GM23338 (cell line): ENCODE results near the gene LAPTM5. TPM values are rescaled to one million over a fixed set of nuclear protein-coding genes. Genes with fewer than 3 reads are reported as not detected.

Experiments
- ATAC-seq: fragments of 200-7000 bp; cut with Tn5 transposase; 3 replicates; pipeline ENCODE4 v1.9.1; 2020
- DNase-seq: peaks from one replicate; pipeline ENCODE4 v3.0.0-alpha.2; 2015; ENCODE audit warnings: low spot score
- H2AFZ ChIP-seq: fragments of 200-600 bp; sonication (generic); 2 replicates; pipeline ENCODE4 v1.8.0; 2016; ENCODE audit warnings: antibody characterized with exemption, mild to moderate bottlenecking, moderate library complexity
- H3F3A ChIP-seq: fragments of 200-600 bp; sonication (generic); replicated peaks from 2 replicates; pipeline ENCODE4 v1.8.0; 2017; ENCODE audit warnings: antibody characterized with exemption, mixed run types, low read depth
- H3K27ac ChIP-seq: fragments of 200-600 bp; sonication (generic); 2 replicates; pipeline ENCODE4 v1.6.1; 2016; ENCODE audit warnings: low read depth
- H3K27me3 ChIP-seq: fragments of 200-600 bp; sonication (generic); 2 replicates; pipeline ENCODE4 v1.8.0; 2016; ENCODE audit warnings: mild to moderate bottlenecking, mixed run types, moderate library complexity; ENCODE audit not compliant: insufficient read depth
- H3K36me3 ChIP-seq: fragments of 200-600 bp; sonication (generic); 2 replicates; pipeline ENCODE4 v1.8.0; 2016; ENCODE audit warnings: mild to moderate bottlenecking; ENCODE audit not compliant: insufficient read depth
- H3K4me1 ChIP-seq: fragments of 200-600 bp; sonication (generic); 2 replicates; pipeline ENCODE4 v1.8.0; 2016; ENCODE audit warnings: mild to moderate bottlenecking, moderate library complexity; ENCODE audit not compliant: insufficient read depth
- H3K4me2 ChIP-seq: fragments of 200-600 bp; sonication (generic); 2 replicates; pipeline ENCODE4 v1.7.1; 2017; ENCODE audit warnings: mixed run types
- H3K4me3 ChIP-seq: fragments of 200-600 bp; sonication (generic); 2 replicates; pipeline ENCODE4 v1.6.1; 2016; ENCODE audit warnings: mixed run types
- H3K79me2 ChIP-seq: fragments of 200-600 bp; sonication (generic); replicated peaks from 2 replicates; pipeline ENCODE4 v1.8.0; 2017; ENCODE audit warnings: mild to moderate bottlenecking; ENCODE audit not compliant: insufficient read depth
- H3K9me2 ChIP-seq: fragments of 200-600 bp; sonication (generic); 2 replicates; pipeline ENCODE4 v1.8.0; 2017; ENCODE audit not compliant: insufficient read depth
- H4K20me1 ChIP-seq: fragments of 200-600 bp; sonication (generic); replicated peaks from 2 replicates; pipeline ENCODE4 v1.8.0; 2017; ENCODE audit warnings: mild to moderate bottlenecking; ENCODE audit not compliant: insufficient read depth
- H3K27ac Mint-ChIP-seq: 2 replicates; pipeline ENCODE4 v1.8.0; 2020; ENCODE audit warnings: inconsistent platforms, mild to moderate bottlenecking, moderate library complexity, mixed read lengths
- H3K27me3 Mint-ChIP-seq: 3 replicates; pipeline ENCODE4 v1.8.0; 2022; ENCODE audit warnings: low read depth, mild to moderate bottlenecking, moderate library complexity, mixed read lengths, inconsistent platforms; ENCODE audit not compliant: insufficient read depth, poor library complexity
- H3K36me3 Mint-ChIP-seq: 3 replicates; pipeline ENCODE4 v1.8.0; 2021; ENCODE audit warnings: low read depth, mild to moderate bottlenecking, inconsistent platforms, moderate library complexity, mixed read lengths
- H3K4me1 Mint-ChIP-seq: 3 replicates; pipeline ENCODE4 v1.8.0; 2020; ENCODE audit warnings: mild to moderate bottlenecking, inconsistent platforms, mixed read lengths
- H3K4me3 Mint-ChIP-seq: 3 replicates; pipeline ENCODE4 v1.8.0; 2021; ENCODE audit warnings: moderate library complexity, mild to moderate bottlenecking, inconsistent platforms, mixed read lengths
- H3K9me3 Mint-ChIP-seq: 3 replicates; pipeline ENCODE4 v1.8.0; 2020; ENCODE audit warnings: moderate library complexity, mild to moderate bottlenecking, inconsistent platforms, mixed read lengths
- CREB1 ChIP-seq: fragments of 250-450 bp; sonication (Bioruptor Pico); IDR thresholded peaks from 2 replicates; pipeline ENCODE4 v1.5.0; 2020; ENCODE audit warnings: low read depth, mild to moderate bottlenecking, moderate library complexity
- ETS1 ChIP-seq: IDR thresholded peaks from 2 replicates; pipeline ENCODE4 v1.6.1; 2016; ENCODE audit warnings: antibody characterized with exemption
- EZH2 ChIP-seq: fragments of 200-600 bp; sonication (generic); IDR thresholded peaks from one replicate; pipeline ENCODE4 v1.8.0; 2017; ENCODE audit warnings: antibody characterized with exemption, mild to moderate bottlenecking, low read depth; ENCODE audit not compliant: unreplicated experiment
- EZH2phosphoT487 ChIP-seq: fragments of 200-600 bp; sonication (generic); IDR thresholded peaks from one replicate; pipeline ENCODE4 v1.8.1; 2018; ENCODE audit warnings: antibody characterized with exemption; ENCODE audit not compliant: unreplicated experiment
- JUNB ChIP-seq: IDR thresholded peaks from one replicate; pipeline ENCODE4 v1.6.1; 2016; ENCODE audit warnings: antibody characterized with exemption; ENCODE audit not compliant: unreplicated experiment
- NANOG ChIP-seq: IDR thresholded peaks from 2 replicates; pipeline ENCODE4 v1.6.1; 2016; ENCODE audit warnings: antibody characterized with exemption, borderline replicate concordance
- POLR2AphosphoS5 ChIP-seq: IDR thresholded peaks from 2 replicates; pipeline ENCODE4 v1.6.1; 2016; ENCODE audit warnings: antibody characterized with exemption, low read depth
- STAT1 ChIP-seq: IDR thresholded peaks from one replicate; pipeline ENCODE4 v1.6.1; 2016; ENCODE audit warnings: antibody characterized with exemption; ENCODE audit not compliant: unreplicated experiment
- ZNF114 ChIP-seq: fragments of 250-450 bp; sonication (Bioruptor Pico); IDR thresholded peaks from 2 replicates; pipeline ENCODE4 v1.5.0; 2020; ENCODE audit warnings: mild to moderate bottlenecking, moderate library complexity
- ZNF331 ChIP-seq: fragments of 250-450 bp; sonication (Bioruptor Pico); IDR thresholded peaks from 2 replicates; pipeline ENCODE4 v1.5.0; 2020; ENCODE audit warnings: low read depth, mild to moderate bottlenecking, moderate library complexity
- ZNF462 ChIP-seq: fragments of 250-450 bp; sonication (Bioruptor Pico); IDR thresholded peaks from 2 replicates; pipeline ENCODE4 v1.5.0; 2020; ENCODE audit warnings: mild to moderate bottlenecking, moderate library complexity
- polyA plus RNA-seq: library from polyadenylated mRNA; unstranded; fragments of >200 nt; fragmentation: Nextera tagmentation; extraction: Ambion mirVana; gene quantifications from 2 replicates; pipeline ENCODE4 v1.2.1, GENCODE V29; 2016
- total RNA-seq: library from RNA; depleted of rRNA; stranded (reverse); fragments of >200 nt; shearing (Covaris generic); gene quantifications from 2 replicates; pipeline ENCODE4 v1.2.3, GENCODE V29; 2014
- TF ChIP-seq, protein P1 (sequence below): IDR thresholded peaks from one replicate; pipeline ENCODE4 v1.6.1; 2018; ENCODE audit warnings: antibody characterized with exemption; ENCODE audit not compliant: unreplicated experiment

The LAPTM5 gene
- total and polyA plus RNA-seq, 2 experiments from 2014 or later: 0.21 TPM; not detected in 1

DNA sequence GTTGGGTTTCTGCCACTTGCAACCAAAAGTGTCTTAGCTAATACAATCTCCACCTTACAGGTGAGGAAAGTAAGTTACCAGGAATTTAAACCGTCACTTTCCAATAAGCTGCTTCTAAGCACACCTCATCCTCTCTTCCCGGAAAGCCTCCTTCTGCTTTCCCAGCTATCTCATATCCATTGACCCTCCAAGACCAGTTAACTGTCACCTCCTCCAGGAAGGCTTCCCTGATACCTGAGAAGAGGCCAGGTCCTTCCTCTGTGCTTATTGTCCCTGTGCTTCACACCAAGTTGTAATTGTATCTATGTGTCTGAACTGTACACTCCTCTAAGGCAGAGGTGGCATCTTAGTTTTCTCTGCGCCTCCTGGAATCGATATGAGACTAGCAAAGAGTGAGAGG lies 23.0 kb downstream of the LAPTM5 start:
- peaks cover 17% of the 10 kb centered on the region for H3K27me3 Mint-ChIP-seq
- no peak for DNase-seq
- no peak for ATAC-seq
- Histone ChIP-seq H3K4me1 (peaks cover 6% of the 10 kb centered on the region), H3K79me2 (no peaks in the 10 kb centered on the region), H3K27ac (no peak overlapping the region), H3K4me2 (no peak overlapping the region), H3K9me2 (no peaks in the 10 kb centered on the region), H4K20me1 (no peaks in the 10 kb centered on the region), H2AFZ (no peak overlapping the region), H3K4me3 (no peak overlapping the region), H3K36me3 (no peaks in the 10 kb centered on the region), H3K27me3 (no peaks in the 10 kb centered on the region), H3F3A (no peaks in the 10 kb centered on the region)
- no peak overlapping the region for H3K27ac Mint-ChIP-seq
- TF ChIP-seq JUNB (no peak), EZH2phosphoT487 (no peak), ZNF331 (no peak), ZNF114 (CRISPR knock-in tag) (no peak), EZH2 (no peak), CREB1 (CRISPR knock-in tag) (no peak), NANOG (no peak), STAT1 (no peak), ZNF462 (CRISPR knock-in tag) (no peak), ETS1 (no peak), POLR2AphosphoS5 (no peak)
- TF ChIP-seq, protein P1, sequence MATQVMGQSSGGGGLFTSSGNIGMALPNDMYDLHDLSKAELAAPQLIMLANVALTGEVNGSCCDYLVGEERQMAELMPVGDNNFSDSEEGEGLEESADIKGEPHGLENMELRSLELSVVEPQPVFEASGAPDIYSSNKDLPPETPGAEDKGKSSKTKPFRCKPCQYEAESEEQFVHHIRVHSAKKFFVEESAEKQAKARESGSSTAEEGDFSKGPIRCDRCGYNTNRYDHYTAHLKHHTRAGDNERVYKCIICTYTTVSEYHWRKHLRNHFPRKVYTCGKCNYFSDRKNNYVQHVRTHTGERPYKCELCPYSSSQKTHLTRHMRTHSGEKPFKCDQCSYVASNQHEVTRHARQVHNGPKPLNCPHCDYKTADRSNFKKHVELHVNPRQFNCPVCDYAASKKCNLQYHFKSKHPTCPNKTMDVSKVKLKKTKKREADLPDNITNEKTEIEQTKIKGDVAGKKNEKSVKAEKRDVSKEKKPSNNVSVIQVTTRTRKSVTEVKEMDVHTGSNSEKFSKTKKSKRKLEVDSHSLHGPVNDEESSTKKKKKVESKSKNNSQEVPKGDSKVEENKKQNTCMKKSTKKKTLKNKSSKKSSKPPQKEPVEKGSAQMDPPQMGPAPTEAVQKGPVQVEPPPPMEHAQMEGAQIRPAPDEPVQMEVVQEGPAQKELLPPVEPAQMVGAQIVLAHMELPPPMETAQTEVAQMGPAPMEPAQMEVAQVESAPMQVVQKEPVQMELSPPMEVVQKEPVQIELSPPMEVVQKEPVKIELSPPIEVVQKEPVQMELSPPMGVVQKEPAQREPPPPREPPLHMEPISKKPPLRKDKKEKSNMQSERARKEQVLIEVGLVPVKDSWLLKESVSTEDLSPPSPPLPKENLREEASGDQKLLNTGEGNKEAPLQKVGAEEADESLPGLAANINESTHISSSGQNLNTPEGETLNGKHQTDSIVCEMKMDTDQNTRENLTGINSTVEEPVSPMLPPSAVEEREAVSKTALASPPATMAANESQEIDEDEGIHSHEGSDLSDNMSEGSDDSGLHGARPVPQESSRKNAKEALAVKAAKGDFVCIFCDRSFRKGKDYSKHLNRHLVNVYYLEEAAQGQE: no peak
- no peaks in the 10 kb centered on the region for H3K36me3 Mint-ChIP-seq
- H3K4me3 Mint-ChIP-seq: no peak overlapping the region; the same call in 2 of the 3 replicates
- peaks cover 13% of the 10 kb centered on the region; the same call in 2 of the 3 replicates for H3K4me1 Mint-ChIP-seq
- peaks cover 4% of the 10 kb centered on the region; the same call in 1 of the 3 replicates for H3K9me3 Mint-ChIP-seq
